Endodermal cell (in vitro differentiated cells): Measurements from ENCODE around the gene HECTD2. TPM values are rescaled to one million over a fixed set of nuclear protein-coding genes. Genes with fewer than 3 reads are reported as not detected.

ENCODE experiments used
- DNase-seq: peaks from one replicate; pipeline ENCODE4 v3.0.0-alpha.2; 2017
- H3K27ac ChIP-seq: 2 replicates; pipeline ENCODE4 v1.5.1; 2013; ENCODE audit warnings: mild to moderate bottlenecking, low read depth, low read length, moderate library complexity
- H3K27me3 ChIP-seq: 2 replicates; pipeline ENCODE4 v1.6.1; 2013; ENCODE audit warnings: mild to moderate bottlenecking, low read length, moderate library complexity; ENCODE audit not compliant: insufficient read depth, control insufficient read depth, poor library complexity, severe bottlenecking
- H3K36me3 ChIP-seq: 2 replicates; pipeline ENCODE4 v1.7.0; 2013; ENCODE audit warnings: mild to moderate bottlenecking, low read length, moderate library complexity; ENCODE audit not compliant: control insufficient read depth, insufficient read depth
- H3K4me1 ChIP-seq: one replicate; pipeline ENCODE4 v1.7.0; 2013; ENCODE audit warnings: low read length; ENCODE audit not compliant: control insufficient read depth, insufficient read depth
- H3K4me3 ChIP-seq: 2 replicates; pipeline ENCODE4 v1.5.1; 2013; ENCODE audit warnings: mild to moderate bottlenecking, low read length, moderate library complexity
- H3K9ac ChIP-seq: 2 replicates; pipeline ENCODE4 v1.6.1; 2013; ENCODE audit warnings: mild to moderate bottlenecking, low read length, moderate library complexity; ENCODE audit not compliant: poor library complexity, severe bottlenecking; ENCODE audit errors: extremely low read depth
- H3K9me3 ChIP-seq: 2 replicates; pipeline ENCODE4 v1.6.1; 2013; ENCODE audit warnings: mild to moderate bottlenecking, low read length, moderate library complexity; ENCODE audit not compliant: control insufficient read depth
- H3K27ac Mint-ChIP-seq: 2 replicates; pipeline ENCODE4 v1.8.0; 2020; ENCODE audit warnings: mixed read lengths
- H3K27me3 Mint-ChIP-seq: 2 replicates; pipeline ENCODE4 v1.8.0; 2021; ENCODE audit warnings: mild to moderate bottlenecking, mixed read lengths; ENCODE audit not compliant: insufficient read depth
- H3K36me3 Mint-ChIP-seq: 2 replicates; pipeline ENCODE4 v1.8.0; 2020; ENCODE audit warnings: low read depth, mixed read lengths
- H3K4me1 Mint-ChIP-seq: 2 replicates; pipeline ENCODE4 v1.8.0; 2020; ENCODE audit warnings: mixed read lengths
- H3K4me3 Mint-ChIP-seq: 2 replicates; pipeline ENCODE4 v1.8.0; 2020; ENCODE audit warnings: mild to moderate bottlenecking, moderate library complexity, mixed read lengths
- H3K9me3 Mint-ChIP-seq: 2 replicates; pipeline ENCODE4 v1.8.0; 2020; ENCODE audit warnings: mild to moderate bottlenecking, mixed read lengths
- CTCF ChIP-seq: fragments of 200-600 bp; sonication (generic); conservative IDR thresholded peaks from 2 replicates; pipeline ENCODE4 v1.5.0; 2021; ENCODE audit warnings: antibody characterized with exemption, mild to moderate bottlenecking
- WGBS, 2 experiments: methylation state at CpG; one replicate each; pipeline versions ENCODE4 v1.1.5 to v1.1.7; 2013; ENCODE audit warnings: missing lambda C conversion rate in 2 of 2, mixed read lengths in 1 of 2; ENCODE audit not compliant: insufficient coverage in 1 of 2, insufficient read length in 1 of 2; 5-methylcytosine and 5-hydroxymethylcytosine counted together
- total RNA-seq, 2 donors: library from RNA; stranded (reverse); fragmentation: NEBNext Ultra II Directional in 1 of 2; extraction: Animal tissue kit (Norgen Biotek cat#: 25700) in 1 of 2; gene quantifications; 2 replicates in 1 of 2; 3 replicates in 1 of 2; pipeline ENCODE4 v1.2.1, GENCODE V29; 2021

HECTD2 gene
- total RNA-seq, 2 donors from 2014 or later = 8.8 to 13.4 TPM

DNA sequence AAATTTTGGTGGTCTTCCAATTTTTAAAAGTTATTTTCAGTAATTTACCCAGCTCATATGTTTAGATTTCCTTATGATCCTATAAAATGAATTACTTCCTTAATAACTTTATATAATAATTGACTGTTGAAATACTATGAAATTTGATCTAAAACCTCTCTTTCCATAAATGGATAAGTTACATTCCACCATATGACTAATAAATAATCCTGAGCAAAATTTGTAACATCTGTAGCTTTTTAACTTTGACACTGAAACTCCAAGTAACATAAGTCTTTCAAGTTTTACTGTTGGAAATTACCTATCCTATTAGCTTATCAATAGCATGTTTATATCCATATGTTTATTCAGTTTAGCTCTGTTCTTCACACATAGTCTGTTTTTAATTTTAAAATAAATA lies 85.3 kb downstream of the HECTD2 start:
- no peak for TF ChIP-seq CTCF
- Histone ChIP-seq H3K9ac (no peak overlapping the region), H3K4me3 (no peak overlapping the region), H3K4me1 (no peaks in the 10 kb centered on the region), H3K9me3 (no peaks in the 10 kb centered on the region), H3K27ac (no peak overlapping the region), H3K27me3 (no peaks in the 10 kb centered on the region), H3K36me3 (peaks cover 4% of the 10 kb centered on the region)
- no peaks in the 10 kb centered on the region for H3K4me1 Mint-ChIP-seq
- no peak overlapping the region for H3K4me3 Mint-ChIP-seq
- no peaks in the 10 kb centered on the region for H3K9me3 Mint-ChIP-seq
- no peak for DNase-seq
- no peaks in the 10 kb centered on the region for H3K36me3 Mint-ChIP-seq
- no peak overlapping the region for H3K27ac Mint-ChIP-seq
- H3K27me3 Mint-ChIP-seq = no peaks in the 10 kb centered on the region

DNA sequence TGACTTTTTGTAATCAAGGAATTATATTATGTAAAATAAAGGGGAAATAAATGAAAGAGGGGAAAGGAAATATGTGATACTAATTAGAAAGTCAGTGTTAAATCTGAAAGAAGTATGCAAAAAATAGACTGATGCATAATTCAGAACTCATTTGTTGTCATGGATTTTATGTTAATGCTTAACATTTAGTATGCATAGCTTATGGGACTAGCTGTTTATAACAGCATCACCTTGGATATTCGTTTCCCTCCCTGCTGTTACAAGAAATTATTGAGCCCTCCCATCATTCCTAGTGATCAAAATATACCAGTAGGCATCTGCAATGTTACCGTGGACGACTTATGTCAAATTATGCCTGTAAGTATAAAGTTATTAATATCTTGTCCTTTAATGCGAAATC lies 85.9 kb downstream of the HECTD2 start:
- no peak overlapping the region for H3K4me3 Mint-ChIP-seq
- no peak for DNase-seq
- H3K27ac Mint-ChIP-seq = no peak overlapping the region
- no peaks in the 10 kb centered on the region for H3K4me1 Mint-ChIP-seq
- Histone ChIP-seq H3K36me3 (peaks cover 4% of the 10 kb centered on the region), H3K27ac (no peak overlapping the region), H3K4me3 (no peak overlapping the region), H3K4me1 (no peaks in the 10 kb centered on the region), H3K9me3 (no peaks in the 10 kb centered on the region), H3K27me3 (no peaks in the 10 kb centered on the region), H3K9ac (no peak overlapping the region)
- WGBS, 2 experiments = 75 to 100% methylated on average over 1 to 4 of the region's 4 CpGs
- no peaks in the 10 kb centered on the region for H3K27me3 Mint-ChIP-seq
- TF ChIP-seq CTCF = no peak
- H3K9me3 Mint-ChIP-seq = no peaks in the 10 kb centered on the region
- H3K36me3 Mint-ChIP-seq = no peaks in the 10 kb centered on the region

GRCh38 chr10:91511549-91512330 lies 101.6 kb downstream of the HECTD2 start:
- Histone ChIP-seq H3K4me3 (no peak overlapping the region), H3K4me1 (no peaks in the 10 kb centered on the region), H3K27me3 (no peaks in the 10 kb centered on the region), H3K27ac (no peak overlapping the region), H3K9me3 (no peaks in the 10 kb centered on the region), H3K9ac (no peak overlapping the region), H3K36me3 (no peaks in the 10 kb centered on the region)
- Mint-ChIP-seq H3K27ac (peak overlapping the region; percentile 31), H3K36me3 (no peaks in the 10 kb centered on the region), H3K4me1 (no peaks in the 10 kb centered on the region), H3K9me3 (no peaks in the 10 kb centered on the region), H3K27me3 (no peaks in the 10 kb centered on the region), H3K4me3 (no peak overlapping the region)
- no peak for DNase-seq
- TF ChIP-seq CTCF = no peak
- 79 to 91% methylated on average over 4 to 5 of the region's 5 CpGs for WGBS, 2 experiments
